Activated CD4-positive, alpha-beta T cell treated with anti-CD3 and anti-CD28 coated beads for 24 hours (primary cell): ENCODE data around the gene RAP1GAP2.

Source experiments
- DNase-seq, 2 donors: peaks; one replicate each; pipeline ENCODE4 v3.0.0-alpha.2; 2020; ENCODE audit warnings: low read depth in 2 of 2

RAP1GAP2 gene

DNA sequence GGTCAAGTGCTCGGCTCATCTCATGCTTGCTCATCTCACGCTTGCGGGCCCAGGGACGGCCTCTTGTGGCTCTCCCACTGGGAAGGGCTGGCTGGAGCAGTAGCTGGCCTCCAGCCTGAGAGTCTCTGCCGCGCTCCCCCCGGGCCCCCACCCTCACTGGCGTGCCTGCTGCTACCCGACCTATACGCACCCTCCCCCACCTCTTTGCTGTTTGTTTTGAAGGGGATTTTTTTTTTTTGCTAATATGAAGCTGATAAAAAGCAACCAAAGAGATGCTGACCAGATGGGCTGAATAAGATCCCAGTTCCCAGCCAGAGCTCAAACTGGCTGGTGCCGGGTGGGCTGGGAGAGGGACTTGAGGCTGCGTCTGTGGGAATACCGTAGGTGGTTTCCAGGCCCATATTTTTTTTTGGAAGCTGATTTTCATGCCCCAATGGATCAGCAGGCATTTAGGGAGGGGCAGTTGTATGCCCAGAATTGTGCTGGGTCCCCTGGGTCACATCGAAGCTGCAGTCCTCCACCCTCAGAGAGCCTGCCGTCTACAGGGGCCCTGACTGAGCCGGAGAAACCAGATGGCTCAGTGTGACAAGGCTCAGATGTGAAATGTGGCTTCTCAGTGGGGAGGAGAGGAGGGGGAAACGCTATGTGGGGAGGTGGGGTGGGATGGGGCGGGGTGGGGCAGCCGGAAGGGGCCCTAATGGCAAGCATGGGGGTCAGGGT is 115.0 kb downstream of the RAP1GAP2 start:
- no peak for DNase-seq

DNA sequence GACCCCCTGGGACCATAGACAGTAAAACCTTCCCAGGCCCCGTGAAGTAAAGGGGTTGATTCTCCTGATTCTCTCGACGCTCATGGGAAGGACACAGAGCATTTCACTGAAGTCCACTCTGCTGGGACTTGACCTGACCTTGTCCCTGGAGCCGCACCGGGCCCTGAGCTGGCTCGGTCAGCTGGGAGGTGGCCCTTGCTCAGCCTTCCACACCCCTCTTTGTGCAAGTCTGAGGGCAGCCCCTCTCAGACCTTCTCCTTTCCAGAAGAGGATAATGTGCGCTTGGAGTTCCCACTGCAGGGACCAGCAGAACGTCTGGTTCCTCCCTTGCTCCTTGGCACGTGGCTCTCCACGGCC is 115.5 kb downstream of the RAP1GAP2 start:
- DNase-seq: no peak

GRCh38 chr17:2912754-2913153 is 116.5 kb downstream of the RAP1GAP2 start:
- DNase-seq: no peak

GRCh38 chr17:2916461-2916860 is 120.2 kb downstream of the RAP1GAP2 start:
- no peak for DNase-seq

- no peak for DNase-seq
Measured at GRCh38 chr17:2921443-2921842, 125.2 kb downstream of the RAP1GAP2 start.

GRCh38 chr17:2924211-2924610 is 128.0 kb downstream of the RAP1GAP2 start:
- no peak for DNase-seq

DNA sequence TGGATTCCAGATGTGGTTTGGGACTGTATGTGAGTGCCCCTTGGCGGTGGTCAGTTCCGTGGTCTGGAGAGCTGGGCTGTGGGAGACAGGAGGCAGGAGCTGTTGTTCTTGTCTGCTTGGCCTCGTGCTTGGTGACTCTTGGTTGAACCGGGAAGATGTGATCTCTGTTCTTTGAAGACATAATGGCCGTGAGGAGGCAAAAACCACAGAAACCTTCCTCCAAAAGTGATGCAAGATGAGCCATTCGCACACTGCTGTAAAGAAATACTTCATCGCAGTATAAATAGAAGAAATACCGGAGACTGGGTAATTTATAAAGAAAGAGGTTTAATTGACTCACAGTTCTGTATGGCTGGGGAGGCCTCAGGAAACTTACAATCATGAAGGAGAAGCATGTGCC is 128.8 kb downstream of the RAP1GAP2 start:
- DNase-seq: no peak

DNA sequence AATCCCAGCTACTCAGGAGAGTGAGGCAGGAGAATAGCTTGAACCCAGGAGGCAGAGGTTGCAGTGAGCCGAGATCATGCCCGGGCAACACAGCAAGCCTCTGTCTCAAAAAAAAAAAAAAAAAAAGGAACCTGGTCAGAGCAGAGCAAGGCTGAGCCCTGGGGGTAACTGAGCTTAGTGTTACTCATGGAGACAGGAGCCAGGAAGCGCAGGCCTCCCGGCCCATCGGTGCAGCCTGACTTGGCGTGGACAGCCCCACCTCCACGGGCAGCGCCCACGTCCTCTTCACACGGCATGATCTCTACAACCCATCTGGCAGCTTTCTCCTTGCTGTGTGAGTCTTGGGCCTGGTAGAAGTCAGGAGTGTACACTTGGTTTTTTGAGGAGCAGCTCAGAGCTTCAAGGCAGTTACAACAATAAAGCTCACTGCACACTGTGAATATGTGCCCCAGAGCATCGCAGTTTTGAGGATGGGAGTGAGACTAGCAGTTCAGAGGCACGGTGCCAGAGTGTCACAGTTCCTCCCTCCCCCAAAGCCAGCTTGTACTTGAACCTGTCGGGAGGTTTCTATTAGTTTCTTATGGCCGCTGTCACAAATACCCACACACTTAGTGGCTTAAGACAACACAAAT is 129.9 kb downstream of the RAP1GAP2 start:
- DNase-seq: no peak

- no peak for DNase-seq
Measured at GRCh38 chr17:2928294-2928890, 132.2 kb downstream of the RAP1GAP2 start.

- DNase-seq: peak; percentile 9 to 18
Measured at GRCh38 chr17:2929881-2930533, 133.8 kb downstream of the RAP1GAP2 start.

GRCh38 chr17:2931876-2932275 is 135.6 kb downstream of the RAP1GAP2 start:
- DNase-seq: no peak

GRCh38 chr17:2932946-2933345 is 136.7 kb downstream of the RAP1GAP2 start:
- no peak for DNase-seq

- DNase-seq: no peak
Measured at GRCh38 chr17:2933606-2934005, 137.4 kb downstream of the RAP1GAP2 start.

DNA sequence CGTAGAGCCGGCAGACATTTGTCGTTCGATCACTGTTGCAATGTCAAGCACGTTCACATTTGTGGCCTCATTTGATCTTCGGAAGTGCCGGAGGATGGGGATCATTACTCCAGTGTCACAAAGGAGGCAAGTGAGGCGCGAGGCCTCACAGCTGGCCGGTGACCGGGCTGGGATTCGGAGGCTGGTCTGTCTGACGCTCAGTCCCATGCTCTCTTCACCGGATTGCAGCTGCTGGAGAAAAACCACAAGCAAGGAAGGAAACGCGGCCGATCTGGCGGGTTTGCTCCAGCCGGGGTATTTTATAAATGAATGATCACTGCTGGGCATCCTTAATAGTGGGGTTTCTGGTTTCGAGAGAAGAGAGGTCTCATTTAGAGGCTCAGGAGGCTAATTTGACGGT is 139.4 kb downstream of the RAP1GAP2 start:
- no peak for DNase-seq

DNA sequence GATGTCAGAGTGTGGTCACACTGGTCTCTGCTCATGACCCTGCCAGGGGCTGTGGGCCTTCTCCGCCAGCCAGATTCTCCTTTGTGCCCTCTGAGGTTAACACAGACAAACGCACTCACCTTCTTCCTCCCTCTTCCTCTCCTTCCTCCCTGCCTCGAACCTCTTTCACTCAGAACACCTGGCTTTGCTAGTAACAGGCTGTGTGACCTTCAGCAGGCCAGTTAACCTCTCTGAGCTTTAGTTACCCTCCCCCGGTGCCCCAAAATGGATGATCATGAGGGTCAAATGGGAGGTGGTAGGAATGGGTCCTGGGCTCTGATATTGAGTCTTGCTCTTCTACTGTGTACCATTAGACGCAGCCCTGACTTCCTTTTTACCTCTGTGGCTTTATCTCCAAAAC is 140.1 kb downstream of the RAP1GAP2 start:
- DNase-seq: no peak

DNA sequence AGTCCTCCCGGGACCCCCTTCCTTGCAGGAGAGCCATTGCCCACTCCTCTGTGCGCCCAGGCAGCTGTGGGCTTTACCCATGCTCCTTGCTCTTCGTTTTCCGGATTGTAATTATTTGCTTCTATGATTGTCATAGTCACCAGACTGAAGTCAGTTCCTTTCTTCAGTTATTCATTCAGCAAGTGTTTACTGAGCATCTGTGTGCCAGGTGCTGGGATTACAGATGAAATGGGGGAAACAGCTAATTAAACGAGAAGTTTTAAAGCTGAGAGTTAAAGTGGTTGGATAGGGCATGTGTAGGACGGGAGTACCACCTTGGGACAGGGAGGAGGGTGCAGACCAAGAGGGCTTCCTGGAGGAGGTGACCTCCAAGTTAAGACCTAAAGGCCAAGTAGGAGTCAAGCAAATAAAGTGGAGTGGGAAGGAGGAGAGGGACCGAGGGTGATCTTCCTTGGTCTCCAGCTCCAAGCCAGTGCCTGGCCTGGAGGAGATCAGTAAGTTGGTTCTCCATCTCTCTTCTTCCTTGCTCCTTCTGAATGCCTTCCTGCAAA is 140.6 kb downstream of the RAP1GAP2 start:
- DNase-seq: no peak

DNA sequence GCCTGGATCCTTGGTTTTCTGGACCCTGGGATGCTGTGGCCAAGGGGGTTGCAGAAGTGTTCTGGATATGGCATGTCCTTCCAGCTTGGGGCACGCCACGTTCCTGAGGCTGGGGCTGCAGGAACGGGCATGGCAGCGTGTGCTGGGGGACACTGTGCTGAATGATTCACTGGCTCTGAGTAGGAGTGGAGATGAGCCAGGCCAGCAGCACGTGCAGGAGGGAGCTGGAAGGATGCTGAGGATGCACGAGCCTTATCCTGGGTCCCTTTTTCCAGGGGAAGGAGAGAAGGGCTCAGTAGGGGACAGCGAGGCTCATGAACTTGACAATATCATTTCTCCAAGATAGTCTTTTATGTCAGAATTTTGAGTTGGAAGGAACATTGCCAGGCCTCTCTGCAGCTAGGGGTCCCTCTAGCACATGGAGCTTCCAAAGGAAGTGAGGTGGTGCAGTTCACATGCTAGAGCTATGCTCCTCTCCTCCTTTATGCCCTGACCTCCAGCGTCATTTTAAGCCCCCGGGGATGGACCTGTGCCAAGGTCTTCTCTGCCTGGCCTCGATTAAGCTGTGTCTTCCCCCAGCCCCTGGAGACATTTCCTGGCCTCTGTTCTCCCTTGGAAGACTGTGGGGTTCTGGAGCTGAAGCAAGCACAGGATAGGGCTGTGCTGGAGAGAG is 141.2 kb downstream of the RAP1GAP2 start:
- DNase-seq: no peak

- DNase-seq: no peak
Measured at GRCh38 chr17:2939714-2940351, 143.6 kb downstream of the RAP1GAP2 start.

DNA sequence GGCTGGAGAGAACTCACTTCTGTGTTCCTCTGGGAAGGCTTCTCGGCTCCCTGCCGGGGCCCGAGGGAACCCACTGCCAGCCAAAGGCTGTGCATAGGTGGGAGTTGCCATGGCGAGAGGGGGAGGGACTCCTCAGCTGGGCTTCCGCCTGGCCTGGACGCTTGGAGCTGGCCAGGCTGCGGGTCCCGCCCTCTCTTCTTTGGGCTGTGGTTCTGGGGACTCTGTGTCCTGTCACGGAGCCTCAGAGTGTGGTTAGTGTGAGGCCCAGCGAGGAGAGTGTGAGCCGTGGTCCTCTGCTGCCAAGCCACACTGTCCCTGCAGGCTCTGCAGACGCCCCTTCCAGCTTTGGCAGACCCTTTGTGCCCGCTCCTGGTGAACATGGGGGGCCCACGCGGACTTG is 144.1 kb downstream of the RAP1GAP2 start:
- DNase-seq: no peak

DNA sequence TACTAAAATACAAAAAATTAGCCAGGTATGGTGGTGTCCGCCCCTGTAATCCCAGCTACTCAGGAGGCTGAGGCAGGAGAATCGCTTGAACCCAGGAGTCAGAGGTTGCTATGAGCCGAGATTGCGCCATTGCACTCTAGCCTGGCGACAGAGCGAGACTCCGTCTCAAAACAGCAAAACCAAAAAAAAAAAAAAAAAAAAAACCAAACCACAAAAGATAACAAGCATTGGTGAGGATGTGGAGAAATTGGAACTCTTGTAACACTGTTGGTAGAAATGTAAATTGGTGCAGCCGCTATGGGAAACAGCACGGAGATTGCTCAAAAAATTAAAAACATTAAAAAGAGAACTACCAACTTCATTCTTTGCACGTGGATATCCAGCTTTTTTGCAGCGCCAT is 147.7 kb downstream of the RAP1GAP2 start:
- DNase-seq: no peak

GRCh38 chr17:2945299-2945698 is 149.1 kb downstream of the RAP1GAP2 start:
- DNase-seq: no peak
